AG10803 (cell line): ENCODE results near the gene HEATR5A.
"Not testable (repeated sequence)": the region's sequence is repeated elsewhere in the genome, so short reads cannot be mapped to it uniquely, and the experiment has no call there.

Experiments used
- DNase-seq: peaks from one replicate; pipeline ENCODE4 v3.0.0; 2010; ENCODE audit warnings: low read depth
- H3K4me3 ChIP-seq: 2 replicates; pipeline ENCODE4 v1.5.1; 2011; ENCODE audit warnings: mild to moderate bottlenecking, low read length, control low read depth
- CTCF ChIP-seq: conservative IDR thresholded peaks from 2 replicates; pipeline ENCODE4 v1.5.1; 2011; ENCODE audit warnings: mild to moderate bottlenecking, low read length, control low read depth, inconsistent platforms

Gene HEATR5A

GRCh38 chr14:31420319-31421111 is at the start of gene HEATR5A:
Gene HEATR5A, minus strand, starts transcription at chr14:31420550. Its CDS starts 17,575 bp downstream, at chr14:31402975.
- peak; percentile 96 for DNase-seq
- peak; percentile 17; the same call in 1 of the 2 replicates for TF ChIP-seq CTCF
- peak within 1 kb of the TSS; percentile 99 for H3K4me3 ChIP-seq

GRCh38 chr14:31466554-31466953 is 46.2 kb upstream of the HEATR5A start:
- DNase-seq = no peak
- TF ChIP-seq CTCF = no peak

GRCh38 chr14:31465111-31465510 is 44.8 kb upstream of the HEATR5A start:
- peak; percentile 72 for DNase-seq
- H3K4me3 ChIP-seq = no peak overlapping the region
- TF ChIP-seq CTCF = no peak

More at GRCh38 chr14:31466554-31466953, 46.2 kb upstream of the HEATR5A start:
- H3K4me3 ChIP-seq = no peak overlapping the region

GRCh38 chr14:31462450-31462849 is 42.1 kb upstream of the HEATR5A start:
- not testable (repeated sequence) for DNase-seq, H3K4me3 ChIP-seq

GRCh38 chr14:31461545-31461944 is 41.2 kb upstream of the HEATR5A start:
- no peak for TF ChIP-seq CTCF
- no peak overlapping the region for H3K4me3 ChIP-seq
- DNase-seq = no peak

GRCh38 chr14:31457665-31458659 is 37.6 kb upstream of the HEATR5A start:
- DNase-seq = no peak

More at GRCh38 chr14:31457665-31458659, 37.6 kb upstream of the HEATR5A start:
- TF ChIP-seq CTCF = no peak
- H3K4me3 ChIP-seq = peak overlapping the region; percentile 84
